ENCODE data around the gene NEK2.

Gene NEK2

GRCh38 chr1:211643324-211644212 lies 31.9 kb downstream of the NEK2 start:
- no peak for DNase-seq (ENCODE audit: low read depth in 2 of 2)
- no peak overlapping the region for H3K4me3 ChIP-seq (replicated peaks in 1 of 2; ENCODE audit: low read depth in 2 of 2, low read length in 2 of 2)

GRCh38 chr1:211642870-211643269 lies 32.6 kb downstream of the NEK2 start:
- TF ChIP-seq CTCF (IDR thresholded peaks at IDR 0.05; ENCODE audit: low read depth, low read length), result no peak
- no peak for DNase-seq (ENCODE audit: low read depth in 2 of 2)
- H3K4me3 ChIP-seq (replicated peaks in 1 of 2; ENCODE audit: low read depth in 2 of 2, low read length in 2 of 2), result no peak overlapping the region

More at GRCh38 chr1:211643324-211644212, 31.9 kb downstream of the NEK2 start:
- no peak for TF ChIP-seq CTCF (IDR thresholded peaks at IDR 0.05; ENCODE audit: low read depth, low read length)

GRCh38 chr1:211641942-211642341 lies 33.5 kb downstream of the NEK2 start:
- H3K4me3 ChIP-seq (replicated peaks in 1 of 2; ENCODE audit: low read depth in 2 of 2, low read length in 2 of 2), result no peak overlapping the region
- no peak for DNase-seq (ENCODE audit: low read depth in 2 of 2)
- no peak for TF ChIP-seq CTCF (IDR thresholded peaks at IDR 0.05; ENCODE audit: low read depth, low read length)

- no peak for TF ChIP-seq CTCF (IDR thresholded peaks at IDR 0.05; ENCODE audit: low read depth, low read length)
- no peak overlapping the region for H3K4me3 ChIP-seq (replicated peaks in 1 of 2; ENCODE audit: low read depth in 2 of 2, low read length in 2 of 2)
- DNase-seq (ENCODE audit: low read depth in 2 of 2), result no peak
Measured at GRCh38 chr1:211641044-211641800, 34.2 kb downstream of the NEK2 start.

- no peak for TF ChIP-seq CTCF (IDR thresholded peaks at IDR 0.05; ENCODE audit: low read depth, low read length)
- H3K4me3 ChIP-seq (replicated peaks in 1 of 2; ENCODE audit: low read depth in 2 of 2, low read length in 2 of 2), result peak overlapping the region in 1 of 2 donors; percentile 16
- no peak for DNase-seq (ENCODE audit: low read depth in 2 of 2)
Measured at GRCh38 chr1:211640301-211640630, 35.2 kb downstream of the NEK2 start.

GRCh38 chr1:211639475-211640300 lies 35.7 kb downstream of the NEK2 start:
- no peak for TF ChIP-seq CTCF (IDR thresholded peaks at IDR 0.05; ENCODE audit: low read depth, low read length)
- peak; percentile 93 to 97 for DNase-seq (ENCODE audit: low read depth in 2 of 2)
- peak overlapping the region in 1 of 2 donors; percentile 20 for H3K4me3 ChIP-seq (replicated peaks in 1 of 2; ENCODE audit: low read depth in 2 of 2, low read length in 2 of 2)
